Measurements from ENCODE around the gene ANKRD36. TPM values are rescaled to one million over a fixed set of nuclear protein-coding genes. Genes with fewer than 3 reads are reported as not detected.
"Not testable (repeated sequence)": the region's sequence is repeated elsewhere in the genome, so short reads cannot be mapped to it uniquely, and the experiment has no call there.

Gene ANKRD36
- polyA plus RNA-seq, 4 donors = 2.5 to 14.2 TPM; not detected in 2

GRCh38 chr2:97285187-97285586 is 172.2 kb downstream of the ANKRD36 start:
- not testable (repeated sequence) for H3K27me3 ChIP-seq (ENCODE audit: control insufficient read depth in 3 of 3, insufficient read depth in 3 of 3, low read length in 3 of 3); FAIRE-seq; H3K4me3 ChIP-seq (ENCODE audit: low read depth in 1 of 3, low read length in 3 of 3); H3K36me3 ChIP-seq (ENCODE audit: control insufficient read depth in 3 of 3, insufficient read depth in 2 of 3, low read depth in 1 of 3, low read length in 3 of 3); DNase-seq; H3K4me1 ChIP-seq (ENCODE audit: control insufficient read depth in 3 of 3, insufficient read depth in 2 of 3, low read depth in 1 of 3, low read length in 2 of 3); H3K9me3 ChIP-seq (ENCODE audit: control insufficient read depth in 2 of 2, insufficient read depth in 1 of 2, low read depth in 1 of 2, low read length in 1 of 2); H3K27ac ChIP-seq (ENCODE audit: low read depth in 1 of 3, low read length in 2 of 3)
- no CpG with 5 or more reads among the region's 2 CpGs for WGBS, 3 donors

GRCh38 chr2:97293687-97294086 is 180.7 kb downstream of the ANKRD36 start:
- not testable (repeated sequence) for H3K4me1 ChIP-seq (ENCODE audit: control insufficient read depth in 3 of 3, insufficient read depth in 2 of 3, low read depth in 1 of 3, low read length in 2 of 3); H3K27ac ChIP-seq (ENCODE audit: low read depth in 1 of 3, low read length in 2 of 3); H3K27me3 ChIP-seq (ENCODE audit: control insufficient read depth in 3 of 3, insufficient read depth in 3 of 3, low read length in 3 of 3); DNase-seq; FAIRE-seq; H3K4me3 ChIP-seq (ENCODE audit: low read depth in 1 of 3, low read length in 3 of 3); H3K36me3 ChIP-seq (ENCODE audit: control insufficient read depth in 3 of 3, insufficient read depth in 2 of 3, low read depth in 1 of 3, low read length in 3 of 3); H3K9me3 ChIP-seq (ENCODE audit: control insufficient read depth in 2 of 2, insufficient read depth in 1 of 2, low read depth in 1 of 2, low read length in 1 of 2)
- WGBS, 3 donors = 78 to 86% (median 85%) methylated on average over 1 of the region's 1 CpG

Other genes starting within 250 kb of the ANKRD36 start
- 10 to 100 TPM in 2 of 4 donors, 1 to 10 TPM in 1, under 1 TPM in 1; 0.45 to 26.8 (median 11.2) TPM for gene SEMA4C, start 243.1 kb upstream of the ANKRD36 start, polyA plus RNA-seq
- gene FAM178B, start 126.6 kb upstream of the ANKRD36 start, polyA plus RNA-seq = under 1 TPM in 2 of 4 donors, not detected in 2; 0.27 to 0.34 TPM
- gene FAHD2B, start 18.3 kb upstream of the ANKRD36 start, polyA plus RNA-seq = 1 to 10 TPM in 3 of 4 donors, not detected in 1; 1.9 to 9.7 (median 6.1) TPM